ENCODE measurements around the gene EFHD2.

Gene EFHD2

GRCh38 chr1:15411593-15412137 is 2.0 kb downstream of the EFHD2 start (continued):
- no peak for TF ChIP-seq ZNF324 (tag by site-specific recombination; IDR thresholded peaks at IDR 0.05)
- no peak for TF ChIP-seq ZNF121 (tag by site-specific recombination; IDR thresholded peaks at IDR 0.05)
- no peak for TF ChIP-seq TCF7L2 (IDR thresholded peaks at IDR 0.05; ENCODE audit: borderline replicate concordance, low read depth, low read length)
- TF ChIP-seq TSHZ1 (tag by site-specific recombination; IDR thresholded peaks at IDR 0.05; ENCODE audit: borderline replicate concordance), result no peak
- TF ChIP-seq ZNF311 (tag by site-specific recombination; IDR thresholded peaks at IDR 0.05; ENCODE audit: borderline replicate concordance), result no peak
- TF ChIP-seq SP3 (tag by site-specific recombination; IDR thresholded peaks at IDR 0.05), result no peak
- no peak for TF ChIP-seq ZNF521 (tag by site-specific recombination; IDR thresholded peaks at IDR 0.05)
- TF ChIP-seq ZNF704 (tag by site-specific recombination; IDR thresholded peaks at IDR 0.05), result no peak
- TF ChIP-seq TRIM28 (IDR thresholded peaks at IDR 0.05; ENCODE audit: borderline replicate concordance, low read length), result no peak
- TF ChIP-seq KLF9 (tag by site-specific recombination; IDR thresholded peaks at IDR 0.05; ENCODE audit: low read depth), result no peak
- no peak for TF ChIP-seq YY2 (tag by site-specific recombination; IDR thresholded peaks at IDR 0.05)
- TF ChIP-seq ZNF146 (tag by site-specific recombination; IDR thresholded peaks at IDR 0.05), result no peak
- no peak for TF ChIP-seq ZNF266 (tag by site-specific recombination; IDR thresholded peaks at IDR 0.05; ENCODE audit: low read depth)

- CTCF ChIA-PET, result interaction anchor here (0.6 to 1.8 kb wide), 4 partner anchors 19 to 186 kb away, joined by 3 to 7 read pairs (median 7); no protein-coding TSS in a partner anchor
- H3K4me1 ChIP-seq (ENCODE audit: control insufficient read depth, insufficient read depth, low read length), result peaks cover 3% of the 10 kb centered on the region; the same call in 1 of the 2 replicates
- peaks cover 0 to 20% of the 10 kb centered on the region in 2 experiments; a peak in 1 of 3 replicates for H3K36me3 ChIP-seq (ENCODE audit: control insufficient read depth in 2 of 2, insufficient read depth in 1 of 2, low read length in 2 of 2)
- H3K9me3 ChIP-seq (ENCODE audit: control insufficient read depth, insufficient read depth, low read depth, low read length), result no peaks in the 10 kb centered on the region
- POLR2A ChIA-PET, result interaction anchor here (0.6 to 1.6 kb wide), 2 partner anchors 10 to 79 kb away, joined by 3 to 4 read pairs; no protein-coding TSS in a partner anchor
- no peak overlapping the region for H3K4me3 ChIP-seq (ENCODE audit: low read depth, low read length)
- H3K27ac ChIP-seq (ENCODE audit: extremely low read depth, low read depth, low read length), result no peak overlapping the region
- no peak for TF ChIP-seq ZSCAN4 (tag by site-specific recombination; IDR thresholded peaks at IDR 0.05)
- TF ChIP-seq ZNF707 (tag by site-specific recombination; IDR thresholded peaks at IDR 0.05), result no peak
- no peak for TF ChIP-seq KLF8 (tag by site-specific recombination; IDR thresholded peaks at IDR 0.05)
- TF ChIP-seq ZNF394 (tag by site-specific recombination; IDR thresholded peaks at IDR 0.05; ENCODE audit: borderline replicate concordance), result no peak
- no peak for TF ChIP-seq PRDM4 (tag by site-specific recombination; IDR thresholded peaks at IDR 0.05)
- TF ChIP-seq ZNF341 (tag by site-specific recombination; IDR thresholded peaks at IDR 0.05; ENCODE audit: low read depth), result no peak
- no peak for TF ChIP-seq BCL6B (tag by site-specific recombination; IDR thresholded peaks at IDR 0.05)
- TF ChIP-seq PRDM10 (tag by site-specific recombination; IDR thresholded peaks at IDR 0.05), result no peak
- TF ChIP-seq HOXC10 (CRISPR knock-in tag; IDR thresholded peaks at IDR 0.05), result no peak
- no peak for TF ChIP-seq ZNF777 (tag by site-specific recombination; IDR thresholded peaks at IDR 0.05; ENCODE audit: borderline replicate concordance)
Measured at GRCh38 chr1:15412175-15412800, 2.6 kb downstream of the EFHD2 start.

Data from HEK293 (cell line).